Suprapubic skin (tissue), 4 donors: ENCODE data around the gene SEL1L3. TPM values are rescaled to one million over a fixed set of nuclear protein-coding genes. Genes with fewer than 3 reads are reported as not detected.
A peak's percentile ranks its signal among the peaks of the same experiment; 100 is the strongest.

ENCODE experiments used
- DNase-seq, 2 donors: peaks; one replicate each; pipeline ENCODE4 v3.0.0-alpha.2; 2019; ENCODE audit warnings: low spot score in 2 of 2
- H3K27ac ChIP-seq: fragments of 200-600 bp; sonication (generic); one replicate; pipeline ENCODE4 v1.5.1; 2019
- H3K27me3 ChIP-seq: fragments of 200-600 bp; sonication (generic); one replicate; pipeline ENCODE4 v1.5.1; 2019
- H3K36me3 ChIP-seq: fragments of 200-600 bp; sonication (generic); one replicate; pipeline ENCODE4 v1.5.1; 2019
- H3K4me1 ChIP-seq: fragments of 200-600 bp; sonication (generic); one replicate; pipeline ENCODE4 v1.5.1; 2019
- H3K4me3 ChIP-seq: fragments of 200-600 bp; sonication (generic); one replicate; pipeline ENCODE4 v1.5.1; 2019; ENCODE audit warnings: mild to moderate bottlenecking
- H3K9me3 ChIP-seq: fragments of 200-600 bp; sonication (generic); one replicate; pipeline ENCODE4 v1.5.1; 2019
- CTCF ChIP-seq, 2 donors: fragments of 200-600 bp in 1 of 2; fragments of 450-650 bp in 1 of 2; sonication (generic) in 1 of 2; IDR thresholded peaks; one replicate each; pipeline ENCODE4 v1.5.1; 2016 to 2019; ENCODE audit warnings: antibody characterized with exemption in 2 of 2, mild to moderate bottlenecking in 1 of 2, moderate library complexity in 1 of 2
- EP300 ChIP-seq: sonication (generic); formaldehyde crosslinking; IDR thresholded peaks from one replicate; pipeline ENCODE4 v1.6.1; 2017; ENCODE audit warnings: antibody characterized with exemption
- POLR2A ChIP-seq, 2 donors: fragments of 450-650 bp; IDR thresholded peaks; one replicate each; pipeline ENCODE4 v1.6.1; 2017; ENCODE audit warnings: antibody characterized with exemption in 2 of 2, mild to moderate bottlenecking in 2 of 2, moderate library complexity in 2 of 2
- POLR2AphosphoS5 ChIP-seq, 3 donors: sonication (generic); formaldehyde crosslinking; IDR thresholded peaks; one replicate each; pipeline ENCODE4 v1.6.1; 2017; ENCODE audit warnings: antibody characterized with exemption in 3 of 3
- WGBS: methylation state at CpG from one replicate; pipeline ENCODE4 v1.1.5; 2018; 5-methylcytosine and 5-hydroxymethylcytosine counted together
- total RNA-seq, 4 donors: library from RNA; depleted of rRNA; stranded (reverse); fragments of >200 nt; gene quantifications; one replicate each; pipeline ENCODE4 v1.1.0, GENCODE V29; 2016

SEL1L3 gene
- total RNA-seq, 4 donors from 2014 or later: 5.5 to 16.0 (median 12.3) TPM

GRCh38 chr4:25884031-25884782 lies 21.4 kb upstream of the SEL1L3 start:
- Histone ChIP-seq H3K27me3 (peaks cover 3% of the 10 kb centered on the region), H3K9me3 (no peaks in the 10 kb centered on the region), H3K36me3 (no peaks in the 10 kb centered on the region), H3K27ac (no peak overlapping the region), H3K4me3 (no peak overlapping the region), H3K4me1 (no peaks in the 10 kb centered on the region)
- DNase-seq: peak in 1 of 2 donors; percentile 6
- TF ChIP-seq CTCF (IDR thresholded peaks at IDR 0.05) (no peak), EP300 (no peak), POLR2AphosphoS5 (IDR thresholded peaks at IDR 0.05) (no peak), POLR2A (IDR thresholded peaks at IDR 0.05) (no peak)
- 56% methylated on average over 5 of the region's 5 CpGs for WGBS

- TF ChIP-seq POLR2A (IDR thresholded peaks at IDR 0.05): no peak
- TF ChIP-seq POLR2AphosphoS5 (IDR thresholded peaks at IDR 0.05): no peak
- TF ChIP-seq EP300: no peak
- TF ChIP-seq CTCF (IDR thresholded peaks at IDR 0.05): no peak
- peaks cover 3% of the 10 kb centered on the region for H3K27me3 ChIP-seq
- no peaks in the 10 kb centered on the region for H3K36me3 ChIP-seq
- H3K4me3 ChIP-seq: no peak overlapping the region
- H3K27ac ChIP-seq: no peak overlapping the region
- no peaks in the 10 kb centered on the region for H3K9me3 ChIP-seq
- DNase-seq: no peak
- 86% methylated on average over 2 of the region's 2 CpGs for WGBS
- no peaks in the 10 kb centered on the region for H3K4me1 ChIP-seq
These were observed 20.8 kb upstream of the SEL1L3 start for GRCh38 chr4:25883565-25883964.

GRCh38 chr4:25882226-25882625 lies 19.4 kb upstream of the SEL1L3 start:
- 76% methylated on average over 4 of the region's 4 CpGs for WGBS
- Histone ChIP-seq H3K27ac (no peak overlapping the region), H3K4me3 (no peak overlapping the region), H3K4me1 (no peaks in the 10 kb centered on the region), H3K27me3 (peaks cover 3% of the 10 kb centered on the region), H3K9me3 (no peaks in the 10 kb centered on the region), H3K36me3 (no peaks in the 10 kb centered on the region)
- DNase-seq: peak in 1 of 2 donors; percentile 15
- no peak for TF ChIP-seq POLR2A (IDR thresholded peaks at IDR 0.05)
- TF ChIP-seq CTCF (IDR thresholded peaks at IDR 0.05): no peak
- no peak for TF ChIP-seq POLR2AphosphoS5 (IDR thresholded peaks at IDR 0.05)
- no peak for TF ChIP-seq EP300

- no peaks in the 10 kb centered on the region for H3K36me3 ChIP-seq
- no peaks in the 10 kb centered on the region for H3K9me3 ChIP-seq
- no peak overlapping the region for H3K4me3 ChIP-seq
- H3K27me3 ChIP-seq: peaks cover 3% of the 10 kb centered on the region
- TF ChIP-seq EP300: no peak
- no peak for TF ChIP-seq POLR2A (IDR thresholded peaks at IDR 0.05)
- no peak for TF ChIP-seq CTCF (IDR thresholded peaks at IDR 0.05)
- TF ChIP-seq POLR2AphosphoS5 (IDR thresholded peaks at IDR 0.05): no peak
- 76% methylated on average over 4 of the region's 4 CpGs for WGBS
- no peaks in the 10 kb centered on the region for H3K4me1 ChIP-seq
- DNase-seq: no peak
- no peak overlapping the region for H3K27ac ChIP-seq
These were observed 18.4 kb upstream of the SEL1L3 start for GRCh38 chr4:25881193-25881592.

GRCh38 chr4:25879991-25880651 lies 17.3 kb upstream of the SEL1L3 start:
- no peak for DNase-seq
- Histone ChIP-seq H3K36me3 (no peaks in the 10 kb centered on the region), H3K27me3 (peaks cover 3% of the 10 kb centered on the region), H3K27ac (no peak overlapping the region), H3K4me3 (no peak overlapping the region), H3K4me1 (no peaks in the 10 kb centered on the region), H3K9me3 (no peaks in the 10 kb centered on the region)
- WGBS: 66% methylated on average over 7 of the region's 7 CpGs
- TF ChIP-seq EP300: no peak
- TF ChIP-seq CTCF (IDR thresholded peaks at IDR 0.05): no peak
- no peak for TF ChIP-seq POLR2AphosphoS5 (IDR thresholded peaks at IDR 0.05)
- TF ChIP-seq POLR2A (IDR thresholded peaks at IDR 0.05): no peak
